ENCODE measurements around the gene PRR7. TPM values are rescaled to one million over a fixed set of nuclear protein-coding genes. Genes with fewer than 3 reads are reported as not detected.

Gene PRR7
- total RNA-seq, 1 donor = 8.8 TPM

DNA sequence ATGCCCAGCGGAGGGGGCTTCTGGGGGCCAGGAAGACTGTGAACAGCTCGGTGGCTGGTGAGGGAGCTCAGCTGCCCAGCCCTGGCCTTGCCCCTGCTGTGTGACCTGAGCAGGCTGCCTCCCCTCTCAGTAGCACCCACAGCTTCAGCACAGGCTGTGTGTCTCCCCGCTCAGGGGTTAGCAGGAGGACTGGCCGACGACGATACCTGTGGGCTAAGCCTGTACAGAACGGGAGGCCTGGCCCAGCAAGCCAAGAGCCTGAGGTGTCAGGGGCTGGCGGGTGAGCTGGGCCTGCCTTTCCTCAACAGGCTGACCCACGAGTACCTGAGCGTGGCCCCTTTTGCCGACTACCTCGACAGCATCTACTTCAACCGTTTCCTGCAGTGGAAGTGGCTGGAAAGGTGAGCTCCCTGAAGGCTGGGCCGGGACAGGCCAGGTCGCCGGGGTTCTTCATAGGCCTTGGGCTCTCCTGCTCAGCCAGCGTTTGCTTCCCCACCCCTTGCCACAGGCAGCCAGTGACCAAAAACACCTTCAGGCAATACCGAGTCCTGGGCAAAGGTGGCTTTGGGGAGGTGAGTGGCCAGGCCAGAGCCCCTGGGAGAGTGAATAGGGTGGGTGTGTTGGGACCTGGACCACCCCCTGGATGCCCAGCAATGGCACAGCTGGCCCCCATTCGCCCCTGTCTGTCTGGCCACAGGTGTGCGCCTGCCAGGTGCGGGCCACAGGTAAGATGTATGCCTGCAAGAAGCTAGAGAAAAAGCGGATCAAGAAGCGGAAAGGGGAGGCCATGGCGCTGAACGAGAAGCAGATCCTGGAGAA lies 13.6 kb upstream of the PRR7 start:
- no peak for DNase-seq (ENCODE audit: low read depth)
- TF ChIP-seq, protein P1, sequence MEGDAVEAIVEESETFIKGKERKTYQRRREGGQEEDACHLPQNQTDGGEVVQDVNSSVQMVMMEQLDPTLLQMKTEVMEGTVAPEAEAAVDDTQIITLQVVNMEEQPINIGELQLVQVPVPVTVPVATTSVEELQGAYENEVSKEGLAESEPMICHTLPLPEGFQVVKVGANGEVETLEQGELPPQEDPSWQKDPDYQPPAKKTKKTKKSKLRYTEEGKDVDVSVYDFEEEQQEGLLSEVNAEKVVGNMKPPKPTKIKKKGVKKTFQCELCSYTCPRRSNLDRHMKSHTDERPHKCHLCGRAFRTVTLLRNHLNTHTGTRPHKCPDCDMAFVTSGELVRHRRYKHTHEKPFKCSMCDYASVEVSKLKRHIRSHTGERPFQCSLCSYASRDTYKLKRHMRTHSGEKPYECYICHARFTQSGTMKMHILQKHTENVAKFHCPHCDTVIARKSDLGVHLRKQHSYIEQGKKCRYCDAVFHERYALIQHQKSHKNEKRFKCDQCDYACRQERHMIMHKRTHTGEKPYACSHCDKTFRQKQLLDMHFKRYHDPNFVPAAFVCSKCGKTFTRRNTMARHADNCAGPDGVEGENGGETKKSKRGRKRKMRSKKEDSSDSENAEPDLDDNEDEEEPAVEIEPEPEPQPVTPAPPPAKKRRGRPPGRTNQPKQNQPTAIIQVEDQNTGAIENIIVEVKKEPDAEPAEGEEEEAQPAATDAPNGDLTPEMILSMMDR (IDR thresholded peaks at IDR 0.05; ENCODE audit: insufficient read depth, low read length) = no peak
- H3K4me3 ChIP-seq (ENCODE audit: low read depth, low read length) = no peak overlapping the region

DNA sequence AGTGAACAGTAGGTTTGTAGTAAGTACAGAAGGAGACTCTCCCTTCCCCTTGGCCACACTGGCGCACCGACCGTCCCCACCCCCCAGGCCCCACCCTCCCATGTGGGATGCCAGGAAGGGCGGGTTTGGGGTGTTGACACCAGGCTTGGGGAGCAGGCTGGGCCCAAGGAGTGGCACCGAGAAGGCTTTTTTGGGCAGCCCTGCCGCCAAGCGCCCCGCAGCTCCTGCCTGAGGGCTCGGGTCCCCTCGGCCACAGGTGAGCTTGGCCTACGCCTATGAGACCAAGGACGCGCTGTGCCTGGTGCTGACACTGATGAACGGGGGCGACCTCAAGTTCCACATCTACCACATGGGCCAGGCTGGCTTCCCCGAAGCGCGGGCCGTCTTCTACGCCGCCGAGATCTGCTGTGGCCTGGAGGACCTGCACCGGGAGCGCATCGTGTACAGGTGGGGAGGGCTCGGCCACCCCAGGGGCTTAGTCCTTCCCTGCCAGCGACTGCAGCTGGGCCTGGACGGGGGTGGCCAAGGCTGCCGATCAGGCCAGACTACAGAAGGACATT lies 12.9 kb upstream of the PRR7 start:
- H3K4me3 ChIP-seq (ENCODE audit: low read depth, low read length) = no peak overlapping the region
- TF ChIP-seq, protein P1 (IDR thresholded peaks at IDR 0.05; ENCODE audit: insufficient read depth, low read length) = no peak
- DNase-seq (ENCODE audit: low read depth) = no peak

DNA sequence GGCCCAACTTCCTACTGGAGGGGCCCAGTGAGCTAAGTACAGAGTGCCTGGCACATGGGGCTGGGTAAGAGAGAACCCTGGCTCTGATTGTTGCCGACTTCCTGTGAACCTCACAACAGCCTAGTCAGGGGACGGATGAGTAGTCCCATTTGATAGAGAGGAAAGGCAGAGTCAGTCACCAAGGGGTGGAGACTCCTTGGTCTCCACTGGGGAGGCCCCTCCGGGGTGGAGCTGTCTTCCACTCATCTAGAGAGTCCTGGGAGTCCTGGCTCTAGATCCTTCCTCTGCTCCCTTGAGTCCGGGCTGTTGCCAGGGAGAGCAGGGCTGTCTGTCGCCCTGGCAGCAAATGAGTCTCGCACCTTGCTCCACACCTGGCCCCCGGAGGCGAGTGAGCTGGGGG lies 12.2 kb upstream of the PRR7 start:
- TF ChIP-seq, protein P1 (IDR thresholded peaks at IDR 0.05; ENCODE audit: insufficient read depth, low read length) = no peak
- no peak overlapping the region for H3K4me3 ChIP-seq (ENCODE audit: low read depth, low read length)
- DNase-seq (ENCODE audit: low read depth) = no peak

DNA sequence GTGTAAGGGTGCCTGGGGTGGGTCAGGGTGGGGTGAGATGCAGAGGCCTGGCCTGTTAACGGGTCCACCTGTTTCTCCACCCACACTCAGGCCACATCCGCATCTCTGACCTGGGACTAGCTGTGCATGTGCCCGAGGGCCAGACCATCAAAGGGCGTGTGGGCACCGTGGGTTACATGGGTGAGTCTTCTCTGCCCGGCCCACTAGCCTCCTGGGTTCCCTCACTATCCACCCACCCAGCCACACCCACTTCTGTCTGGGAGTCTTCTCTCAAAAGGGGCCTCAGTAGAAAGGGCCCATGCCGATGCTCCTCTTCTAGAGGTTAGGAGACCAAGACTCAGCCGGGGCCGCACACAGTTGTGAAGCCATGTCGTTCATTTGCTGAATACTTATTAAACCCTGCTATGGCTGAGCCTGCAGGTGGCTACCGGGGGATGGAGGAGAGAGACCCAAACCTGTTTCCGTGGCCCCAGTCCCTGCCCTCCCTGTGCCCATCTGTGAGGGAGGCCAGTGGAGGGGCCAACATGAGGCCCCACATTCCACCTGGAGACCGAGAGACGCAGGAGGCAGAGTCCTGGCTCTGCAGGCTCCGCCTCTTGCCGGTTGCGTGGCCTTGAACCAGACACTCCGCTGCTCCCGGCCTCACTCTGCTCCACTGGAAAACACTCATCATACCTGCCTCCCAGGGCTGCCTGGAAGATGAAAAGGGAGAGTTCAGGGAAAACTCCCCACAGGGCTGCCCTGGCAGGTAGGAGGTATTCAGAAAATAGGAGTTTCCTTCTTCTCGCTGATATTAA lies 11.5 kb upstream of the PRR7 start:
- no peak overlapping the region for H3K4me3 ChIP-seq (ENCODE audit: low read depth, low read length)
- no peak for DNase-seq (ENCODE audit: low read depth)
- TF ChIP-seq, protein P1 (IDR thresholded peaks at IDR 0.05; ENCODE audit: insufficient read depth, low read length) = no peak

DNA sequence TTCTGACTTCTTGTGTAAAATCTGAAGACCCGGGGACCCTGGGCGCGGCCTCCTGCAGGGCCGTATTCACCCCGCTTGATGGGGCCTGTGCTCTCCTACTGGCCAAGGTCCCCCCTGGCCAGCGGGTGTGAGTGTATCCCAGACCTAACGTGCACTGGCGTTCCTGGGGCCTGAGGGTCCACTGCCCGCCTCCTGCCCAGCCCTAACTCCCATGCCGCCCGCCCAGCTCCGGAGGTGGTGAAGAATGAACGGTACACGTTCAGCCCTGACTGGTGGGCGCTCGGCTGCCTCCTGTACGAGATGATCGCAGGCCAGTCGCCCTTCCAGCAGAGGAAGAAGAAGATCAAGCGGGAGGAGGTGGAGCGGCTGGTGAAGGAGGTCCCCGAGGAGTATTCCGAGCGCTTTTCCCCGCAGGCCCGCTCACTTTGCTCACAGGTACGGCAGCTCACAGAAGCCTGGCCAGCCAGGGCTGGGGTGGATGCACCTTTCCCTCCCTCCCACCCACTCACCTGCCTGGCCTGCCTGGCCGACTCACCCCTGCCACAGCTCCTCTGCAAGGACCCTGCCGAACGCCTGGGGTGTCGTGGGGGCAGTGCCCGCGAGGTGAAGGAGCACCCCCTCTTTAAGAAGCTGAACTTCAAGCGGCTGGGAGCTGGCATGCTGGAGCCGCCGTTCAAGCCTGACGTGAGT lies 10.6 kb upstream of the PRR7 start:
- no peak for DNase-seq (ENCODE audit: low read depth)
- no peak overlapping the region for H3K4me3 ChIP-seq (ENCODE audit: low read depth, low read length)
- TF ChIP-seq, protein P1 (IDR thresholded peaks at IDR 0.05; ENCODE audit: insufficient read depth, low read length) = no peak

DNA sequence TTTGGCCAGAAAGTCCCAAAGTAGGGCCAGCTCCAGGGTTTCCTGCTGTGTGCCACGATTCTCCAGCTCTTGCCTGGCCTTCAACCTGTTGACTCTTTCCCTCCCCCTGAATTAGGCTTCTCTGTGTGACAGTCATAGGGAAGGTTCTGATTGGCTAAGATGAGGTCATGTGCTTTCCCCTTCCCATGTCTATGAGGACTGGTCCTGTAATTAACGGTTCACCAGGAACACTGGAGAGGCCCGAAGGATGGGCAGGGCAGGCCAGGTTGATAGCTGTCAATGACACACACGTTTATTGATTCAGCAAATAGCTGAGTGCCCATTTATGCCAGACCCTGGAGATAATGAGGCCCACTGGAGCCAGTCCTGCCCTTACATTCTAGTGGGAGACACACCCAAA lies 9.0 kb upstream of the PRR7 start:
- no peak for DNase-seq (ENCODE audit: low read depth)
- TF ChIP-seq, protein P1 (IDR thresholded peaks at IDR 0.05; ENCODE audit: insufficient read depth, low read length) = no peak
- no peak overlapping the region for H3K4me3 ChIP-seq (ENCODE audit: low read depth, low read length)
